NT2/D1 (cell line): ENCODE results near the gene NDUFA6.

Experiments used
- DNase-seq: peaks from one replicate; pipeline ENCODE4 v3.0.0-alpha.2; 2011; ENCODE audit warnings: low read depth, low spot score
- H3K27me3 ChIP-seq: 2 replicates; pipeline ENCODE4 v1.6.0; 2011; ENCODE audit warnings: mild to moderate bottlenecking; ENCODE audit not compliant: insufficient read length, insufficient read depth
- H3K36me3 ChIP-seq: 2 replicates; pipeline ENCODE4 v1.6.1; 2011; ENCODE audit warnings: mild to moderate bottlenecking, low read length, mixed read lengths; ENCODE audit not compliant: insufficient read depth, insufficient read length
- H3K4me1 ChIP-seq: 2 replicates; pipeline ENCODE4 v1.5.1; 2011; ENCODE audit not compliant: insufficient read depth, insufficient read length
- H3K4me3 ChIP-seq: 2 replicates; pipeline ENCODE4 v1.5.1; 2011; ENCODE audit warnings: low read depth; ENCODE audit not compliant: insufficient read length
- H3K9ac ChIP-seq: 2 replicates; pipeline ENCODE4 v1.6.0; 2011; ENCODE audit warnings: low read depth; ENCODE audit not compliant: insufficient read length
- H3K9me3 ChIP-seq: 2 replicates; pipeline ENCODE4 v1.5.1; 2011; ENCODE audit warnings: mild to moderate bottlenecking, low read length; ENCODE audit not compliant: insufficient read depth
- SUZ12 ChIP-seq: IDR thresholded peaks from 2 replicates; pipeline ENCODE4 v1.6.1; 2011; ENCODE audit not compliant: insufficient read length, insufficient read depth; ENCODE audit errors: extremely low read depth
- YY1 ChIP-seq: IDR thresholded peaks from 2 replicates; pipeline ENCODE4 v1.6.1; 2011; ENCODE audit not compliant: insufficient read length, insufficient read depth
- ZNF274 ChIP-seq: IDR thresholded peaks from 2 replicates; pipeline ENCODE4 v1.6.1; 2011; ENCODE audit warnings: mild to moderate bottlenecking, low read depth, low read length

NDUFA6 gene

DNA sequence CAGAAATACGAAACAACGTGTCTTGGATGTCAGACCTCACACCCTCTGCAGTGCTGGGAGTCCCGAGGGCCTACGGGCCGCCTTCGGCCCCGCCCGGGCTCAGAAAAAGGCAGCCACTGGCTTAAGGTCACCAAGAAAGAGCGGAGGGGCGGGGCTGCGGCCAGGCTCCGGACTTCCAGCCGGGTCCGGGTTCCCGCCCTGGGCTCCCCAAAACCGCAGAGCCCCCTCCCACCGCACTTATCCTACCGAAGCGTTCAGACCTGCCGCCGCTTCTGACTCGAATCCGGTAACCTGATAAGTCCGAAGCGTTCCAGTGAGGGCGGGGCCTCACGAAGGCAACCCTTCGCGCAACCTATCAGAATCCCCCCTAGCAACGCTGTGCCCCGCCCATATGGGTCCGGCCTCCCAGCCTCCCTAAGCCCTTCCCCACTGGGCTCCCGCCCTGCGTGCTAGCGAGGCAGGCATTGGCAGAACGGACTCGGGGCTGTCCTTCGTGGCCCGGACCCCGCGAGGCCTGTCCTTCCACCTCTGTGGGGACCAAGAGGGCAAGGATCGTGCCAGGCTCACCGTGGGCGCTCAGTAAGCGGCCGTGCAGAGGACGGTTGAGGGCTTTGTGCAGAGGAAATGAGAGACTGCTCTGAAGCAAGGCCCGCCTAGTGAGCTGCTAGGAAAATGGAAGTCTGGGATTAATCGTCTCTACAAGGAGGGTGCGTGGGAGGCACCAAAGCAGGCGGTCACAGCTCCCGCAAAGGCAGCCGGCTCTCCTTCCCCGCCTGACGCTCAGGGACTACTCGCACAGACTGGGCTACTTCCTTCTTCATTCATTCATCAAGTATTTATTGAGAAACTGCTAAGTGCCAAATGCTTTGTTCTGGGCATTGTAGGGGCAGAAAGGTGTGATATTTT, 19.8 kb downstream of the NDUFA6 start, which contains the start of gene NAGA:
Gene NAGA, minus strand, starts transcription at position 296 of the 906 bp plus-strand sequence. CDS start 515 bp downstream, outside the sequence.
- Histone ChIP-seq H3K9me3 (peaks cover 9% of the 10 kb centered on the region; the same call in 1 of the 2 replicates), H3K4me1 (peaks cover 9% of the 10 kb centered on the region), H3K27me3 (peaks cover 4% of the 10 kb centered on the region), H3K4me3 (peak within 1 kb of the TSS; percentile 58), H3K36me3 (peaks cover 35% of the 10 kb centered on the region), H3K9ac (peak within 1 kb of the TSS; percentile 83)
- DNase-seq: peak; percentile 86
- TF ChIP-seq SUZ12: no peak
- no peak for TF ChIP-seq YY1
- TF ChIP-seq ZNF274: no peak

DNA sequence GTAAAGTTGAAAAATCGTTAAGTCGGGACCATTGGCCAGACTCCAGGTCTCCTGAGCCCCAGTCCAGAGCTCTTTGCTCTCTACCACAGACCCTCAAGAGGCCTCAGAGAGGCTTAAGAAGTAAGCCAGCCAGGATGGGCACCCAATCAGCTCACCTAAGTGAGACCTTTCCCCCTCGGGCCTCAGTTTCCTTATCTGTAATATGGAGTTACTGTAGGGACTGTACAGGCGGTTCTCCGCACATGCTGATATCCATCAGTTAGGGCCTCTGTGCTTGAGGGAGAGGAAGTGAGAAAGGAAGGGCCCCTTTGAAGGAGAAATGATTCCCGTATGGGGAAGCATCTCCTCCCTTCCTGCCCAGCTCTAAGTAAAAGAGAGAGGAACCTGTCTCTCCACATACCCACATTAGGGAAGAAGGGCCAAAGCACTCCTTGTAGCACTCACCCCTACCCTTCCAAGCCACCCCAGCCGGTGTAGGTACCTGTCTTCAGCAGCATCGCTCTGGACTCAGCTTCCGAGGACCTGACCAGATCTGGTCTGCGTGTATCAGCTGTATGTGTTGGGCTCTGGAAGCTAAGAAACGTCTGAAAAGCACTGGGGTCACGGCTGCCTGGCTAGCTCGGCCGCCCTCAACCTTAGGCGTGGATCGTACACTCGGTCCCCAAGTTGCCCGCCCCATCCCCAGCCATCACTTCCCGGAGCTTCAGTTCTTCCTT, 20.6 kb downstream of the NDUFA6 start:
- no peak for DNase-seq
- H3K9ac ChIP-seq: peak overlapping the region; percentile 77

DNA sequence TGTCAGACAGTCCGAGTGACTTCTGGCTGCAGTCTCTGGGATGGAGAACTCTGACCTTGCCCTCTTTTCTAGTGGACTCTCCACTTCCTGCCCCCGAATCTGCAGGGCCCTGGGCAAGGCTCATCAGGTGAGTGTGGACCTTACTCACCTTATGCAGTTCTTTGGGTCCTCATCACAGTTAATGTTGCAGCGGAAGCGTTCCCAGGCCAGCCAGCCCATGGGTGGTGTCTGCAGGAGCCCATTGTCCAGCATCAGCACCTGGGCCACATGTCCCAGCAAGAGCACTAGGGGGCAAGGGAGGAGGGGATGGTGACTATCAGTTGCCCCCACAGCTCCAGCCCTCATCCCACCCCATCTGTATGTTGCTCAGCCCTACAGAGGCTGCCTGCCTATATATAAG, 22.3 kb downstream of the NDUFA6 start:
- no peak for TF ChIP-seq YY1
- no peak for TF ChIP-seq SUZ12
- no peak for TF ChIP-seq ZNF274
- Histone ChIP-seq H3K9ac (no peak overlapping the region), H3K9me3 (no peaks in the 10 kb centered on the region), H3K36me3 (peaks cover 31% of the 10 kb centered on the region), H3K4me3 (no peak overlapping the region), H3K27me3 (peaks cover under 1% of the 10 kb centered on the region), H3K4me1 (peaks cover 15% of the 10 kb centered on the region)
- DNase-seq: no peak

More for the DNA sequence above, 20.6 kb downstream of the NDUFA6 start:
- Histone ChIP-seq H3K4me1 (peaks cover 14% of the 10 kb centered on the region), H3K36me3 (peaks cover 31% of the 10 kb centered on the region), H3K4me3 (peak overlapping the region; percentile 58), H3K9me3 (0 out of 2 replicates have a peak, but pooled peaks cover 2% of the 10 kb centered on the region), H3K27me3 (peaks cover 4% of the 10 kb centered on the region)
- TF ChIP-seq YY1: no peak
- TF ChIP-seq SUZ12: no peak
- TF ChIP-seq ZNF274: no peak

DNA sequence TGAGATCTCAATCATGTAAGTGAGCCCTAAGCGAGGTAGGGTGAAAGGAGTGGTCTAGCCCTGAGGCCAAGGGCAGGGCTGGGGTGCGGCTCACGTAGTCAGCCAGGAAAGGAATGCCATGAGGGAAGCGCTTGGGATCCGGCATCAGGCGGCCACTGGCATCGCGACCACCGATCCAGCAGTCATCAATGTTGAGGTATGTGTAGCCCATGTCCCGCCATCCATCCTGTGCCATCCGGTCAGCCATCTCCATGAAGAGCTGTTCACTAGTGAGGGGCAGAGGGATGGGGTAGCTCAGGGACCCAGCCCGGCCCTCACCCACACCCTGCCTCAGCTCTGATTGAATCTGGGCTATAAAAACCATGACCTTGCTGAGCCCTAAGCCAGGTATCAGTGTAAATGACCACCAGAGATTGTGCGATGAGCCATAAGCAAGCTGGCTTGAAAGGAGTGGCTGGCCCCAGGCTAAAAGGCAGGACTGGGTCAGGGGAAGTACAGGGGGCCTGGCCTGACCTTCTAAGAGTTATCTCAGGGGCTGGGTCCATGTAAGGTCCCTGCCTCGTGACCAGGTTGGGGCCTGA, 22.8 kb downstream of the NDUFA6 start:
- no peak for DNase-seq
- peaks cover 31% of the 10 kb centered on the region for H3K36me3 ChIP-seq
- H3K27me3 ChIP-seq: no peaks in the 10 kb centered on the region
- no peak overlapping the region for H3K4me3 ChIP-seq
- H3K9me3 ChIP-seq: no peaks in the 10 kb centered on the region
- no peak overlapping the region for H3K9ac ChIP-seq
- no peak for TF ChIP-seq ZNF274
- TF ChIP-seq SUZ12: no peak
- TF ChIP-seq YY1: no peak
- H3K4me1 ChIP-seq: peaks cover 15% of the 10 kb centered on the region

DNA sequence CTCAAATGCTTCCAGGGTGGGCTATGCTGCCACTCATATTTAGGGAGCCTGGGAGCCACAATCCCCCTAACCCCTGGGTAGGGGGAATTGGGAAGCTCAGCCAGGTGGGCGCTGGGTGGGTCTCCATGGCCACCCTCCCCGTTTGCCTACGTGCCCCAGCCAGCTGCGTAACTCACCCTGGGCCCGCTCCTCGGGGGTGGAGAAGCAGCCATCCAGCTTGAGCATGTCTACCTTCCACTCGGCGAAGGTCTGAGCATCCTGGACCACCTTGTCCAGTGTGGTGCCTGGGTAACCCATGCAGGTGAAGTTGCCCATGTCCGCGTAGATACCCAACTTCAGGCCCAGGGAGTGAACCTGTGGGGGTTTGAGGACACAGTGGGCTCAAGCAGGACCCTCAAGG, 23.6 kb downstream of the NDUFA6 start:
- Histone ChIP-seq H3K36me3 (peaks cover 31% of the 10 kb centered on the region), H3K4me3 (no peak overlapping the region), H3K4me1 (peaks cover 15% of the 10 kb centered on the region), H3K9ac (no peak overlapping the region), H3K27me3 (no peaks in the 10 kb centered on the region), H3K9me3 (no peaks in the 10 kb centered on the region)
- no peak for DNase-seq
- TF ChIP-seq YY1: no peak

DNA sequence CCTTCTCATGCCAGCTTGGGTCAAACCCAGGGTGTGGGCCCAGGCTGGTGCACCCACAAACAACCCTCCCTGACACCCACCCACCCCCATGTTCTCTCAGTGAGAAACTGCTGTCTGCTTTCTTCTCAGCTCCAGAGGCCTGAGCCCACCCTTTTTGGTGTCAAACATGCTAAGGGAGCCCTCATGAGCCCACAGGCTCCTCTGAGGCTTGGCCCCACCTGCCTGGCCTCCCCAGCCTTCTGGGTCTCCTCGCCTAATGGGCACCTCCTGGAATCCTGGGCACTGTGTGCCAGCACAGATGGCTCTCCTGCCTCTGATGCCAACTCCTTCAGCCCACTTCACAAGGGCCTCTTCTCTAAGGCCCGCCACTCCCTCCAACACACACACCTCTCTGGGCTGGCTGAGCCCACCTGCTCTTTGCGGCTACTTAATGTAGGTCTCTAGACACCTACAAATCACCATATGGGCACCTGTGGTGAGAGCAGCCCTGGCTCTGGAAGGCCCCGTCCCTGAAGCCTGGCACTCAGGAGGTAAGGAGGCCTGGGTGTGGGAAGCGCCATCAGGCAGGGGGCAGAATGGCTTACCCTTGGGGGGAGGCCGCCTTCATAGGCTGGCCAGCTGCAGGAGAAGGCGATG, 24.3 kb downstream of the NDUFA6 start:
- H3K9ac ChIP-seq: no peak overlapping the region
- H3K27me3 ChIP-seq: no peaks in the 10 kb centered on the region
- TF ChIP-seq ZNF274 (no peak), YY1 (no peak), SUZ12 (no peak)
- H3K4me1 ChIP-seq: peaks cover 15% of the 10 kb centered on the region
- H3K36me3 ChIP-seq: peaks cover 35% of the 10 kb centered on the region
- H3K9me3 ChIP-seq: no peaks in the 10 kb centered on the region
- DNase-seq: no peak
- no peak overlapping the region for H3K4me3 ChIP-seq
